NCI-H510A treated with DMSO at 0.1 percent for 48 hours (cell line): Measurements from ENCODE around the gene ADARB2.
"Not testable (repeated sequence)": the region's sequence is repeated elsewhere in the genome, so short reads cannot be mapped to it uniquely, and the experiment has no call there.

Experiments used
- DNase-seq: peaks from one replicate; lab custom pipeline; 2025; lab: John Stamatoyannopoulos, UW

Gene ADARB2

DNA sequence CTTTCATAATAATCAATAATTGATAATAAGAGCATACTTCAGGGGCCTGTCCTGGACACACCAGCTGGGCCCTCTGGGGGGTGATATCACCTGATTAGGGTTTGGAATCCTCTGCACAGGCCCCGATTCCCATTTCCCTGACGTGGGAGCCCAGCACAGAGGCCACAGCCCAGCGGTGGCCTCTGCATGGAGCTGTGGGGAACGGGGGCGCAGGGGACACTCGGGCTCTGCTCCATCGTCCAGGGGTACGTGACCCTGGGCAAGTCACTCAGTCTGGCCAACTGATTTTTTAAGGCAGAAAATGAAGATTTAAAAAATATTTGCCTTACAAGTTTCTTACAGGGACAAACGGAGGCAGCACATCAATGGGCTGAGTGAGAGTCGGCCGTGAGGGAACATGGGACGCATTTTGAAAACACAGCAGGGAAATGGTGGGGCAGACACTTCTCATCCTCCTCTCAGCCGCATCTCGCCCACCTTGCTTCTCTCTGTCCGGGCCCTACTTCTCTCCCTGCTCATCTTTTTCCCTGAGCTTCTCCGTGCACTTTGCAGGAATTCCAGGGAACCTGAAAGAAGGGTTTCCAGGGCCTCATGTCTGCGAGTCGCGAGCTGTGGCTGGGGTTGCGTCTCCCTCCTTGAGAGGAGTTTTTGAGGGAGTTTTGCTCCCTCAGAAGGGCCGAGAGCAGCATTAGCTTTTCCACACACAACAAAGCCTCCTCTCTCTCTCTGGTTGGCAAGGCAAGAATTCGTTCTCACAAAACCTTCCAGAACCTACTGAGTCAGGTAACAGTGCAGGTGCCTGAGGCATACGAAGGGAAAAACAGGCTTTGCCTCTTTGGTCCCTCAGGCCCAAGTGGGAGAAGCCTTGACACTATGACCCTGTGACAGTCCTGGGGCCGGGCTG, 369.1 kb downstream of the ADARB2 start:
- no peak for DNase-seq

DNA sequence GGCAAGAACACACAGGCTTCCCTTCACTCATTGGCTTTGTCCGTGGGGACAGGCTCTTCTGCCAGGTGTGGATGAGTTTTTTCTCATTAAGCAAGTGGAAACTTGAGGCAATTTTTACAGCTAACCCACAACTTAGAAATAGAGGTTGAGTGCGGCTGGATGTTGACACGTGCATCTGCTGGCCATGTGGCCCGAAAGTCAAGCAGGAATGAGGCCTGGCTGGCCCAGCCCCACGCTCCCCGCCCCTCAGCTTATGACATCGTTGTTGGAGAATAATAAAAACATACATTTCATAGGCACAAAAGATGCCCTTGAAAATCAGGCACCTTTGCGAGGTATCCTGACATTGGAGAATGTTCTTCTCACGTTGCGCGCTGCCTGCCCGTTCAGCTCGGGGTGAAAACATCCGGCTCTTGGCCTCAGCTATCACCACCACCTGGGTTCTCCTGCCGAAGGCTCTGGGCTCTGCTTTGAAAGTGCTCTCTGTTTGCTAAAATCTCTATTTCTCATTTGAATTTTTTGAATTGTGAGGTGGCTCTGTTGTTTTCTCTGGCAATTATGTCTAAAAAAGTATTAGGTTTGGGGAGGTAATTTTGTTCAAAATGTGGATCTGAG, 370.4 kb downstream of the ADARB2 start:
- DNase-seq: no peak

DNA sequence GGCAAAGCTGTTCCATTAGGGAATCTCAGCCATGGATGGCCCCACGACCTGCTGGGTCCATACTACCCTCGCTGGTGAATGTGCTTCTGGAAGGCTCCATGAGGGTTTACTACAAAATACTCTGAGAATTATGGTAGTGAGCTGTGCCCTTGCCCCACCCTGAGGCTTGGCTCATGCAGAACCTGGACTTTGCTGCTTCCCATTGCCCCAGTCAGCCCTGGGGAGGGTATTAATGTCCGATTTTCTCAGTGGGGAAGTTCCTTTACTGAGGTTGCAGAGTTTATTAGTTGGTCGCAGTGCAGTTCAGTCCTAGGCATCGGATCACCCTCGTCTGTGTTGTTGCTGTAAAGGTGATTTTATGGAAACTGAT, 371.0 kb downstream of the ADARB2 start:
- DNase-seq: no peak

DNA sequence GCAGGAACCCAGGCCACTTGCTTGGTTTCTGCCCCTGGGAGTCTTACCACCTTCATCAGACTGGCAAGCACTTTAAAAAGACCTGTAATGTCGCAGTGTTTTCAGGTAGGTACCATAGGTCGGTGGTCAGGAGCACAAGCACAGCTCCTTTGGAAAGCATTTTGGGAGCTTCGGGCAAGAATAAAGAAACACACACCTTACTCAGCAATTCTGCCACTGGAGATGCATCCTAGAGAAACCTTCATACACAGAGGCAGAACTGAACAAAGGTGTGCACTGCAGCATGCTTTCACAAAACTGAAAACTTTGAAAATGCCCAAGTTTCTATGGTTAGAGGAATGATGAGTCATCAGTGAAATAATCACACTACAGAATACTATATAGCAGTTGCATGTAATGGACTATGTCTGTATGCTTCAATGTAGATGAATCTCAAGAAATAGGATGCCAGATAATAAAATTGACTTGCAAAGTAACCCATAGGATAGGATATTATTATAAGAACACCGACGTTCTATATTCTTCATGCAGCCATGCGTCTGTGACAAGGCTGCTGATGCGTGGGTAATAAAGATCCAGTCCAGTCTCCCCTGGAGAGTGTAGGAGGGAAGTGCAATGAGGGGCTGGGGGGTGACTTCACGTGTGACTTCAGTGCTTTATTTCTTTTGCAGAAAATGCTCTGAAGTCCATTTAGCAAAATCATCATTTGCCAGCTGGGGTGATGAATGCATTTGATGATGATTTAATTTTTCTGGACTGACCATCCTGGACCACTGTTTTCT, 371.6 kb downstream of the ADARB2 start:
- no peak for DNase-seq

DNA sequence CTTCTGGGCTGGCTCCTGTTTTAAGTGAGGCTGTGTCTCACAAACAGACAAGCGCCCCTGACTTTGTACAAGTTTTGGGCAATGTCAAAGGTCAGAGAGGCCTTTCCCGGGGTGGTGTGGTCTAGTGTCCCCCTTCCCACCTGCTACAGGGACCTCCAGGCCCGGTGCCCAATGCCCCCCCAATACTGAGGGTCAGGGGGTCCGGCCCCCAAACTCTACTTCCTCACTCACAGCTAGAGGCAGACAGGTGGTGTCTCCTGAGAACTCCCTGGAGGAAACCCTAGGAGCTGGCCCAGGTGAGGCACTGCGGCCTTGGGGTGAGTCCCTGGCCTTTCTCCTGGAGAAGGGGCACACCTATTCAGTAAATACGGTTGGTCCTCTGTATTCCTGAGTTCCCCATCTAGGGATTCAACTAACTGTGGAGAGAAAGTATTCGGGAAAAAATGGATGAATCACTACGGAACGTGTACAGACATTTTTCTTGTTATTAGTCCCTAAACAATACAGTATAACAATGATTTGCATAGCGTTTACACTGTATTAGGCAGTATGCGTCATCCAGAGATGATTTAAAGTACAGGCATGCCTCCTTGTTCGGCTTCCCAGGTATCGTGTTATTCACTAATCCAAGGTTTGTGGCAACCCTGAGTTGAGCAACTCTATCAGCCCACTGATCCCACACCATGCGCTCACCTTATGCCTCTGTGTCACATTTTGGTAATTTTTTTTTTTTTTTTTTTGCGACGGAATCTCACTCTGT, 373.0 kb downstream of the ADARB2 start:
- no peak for DNase-seq

DNA sequence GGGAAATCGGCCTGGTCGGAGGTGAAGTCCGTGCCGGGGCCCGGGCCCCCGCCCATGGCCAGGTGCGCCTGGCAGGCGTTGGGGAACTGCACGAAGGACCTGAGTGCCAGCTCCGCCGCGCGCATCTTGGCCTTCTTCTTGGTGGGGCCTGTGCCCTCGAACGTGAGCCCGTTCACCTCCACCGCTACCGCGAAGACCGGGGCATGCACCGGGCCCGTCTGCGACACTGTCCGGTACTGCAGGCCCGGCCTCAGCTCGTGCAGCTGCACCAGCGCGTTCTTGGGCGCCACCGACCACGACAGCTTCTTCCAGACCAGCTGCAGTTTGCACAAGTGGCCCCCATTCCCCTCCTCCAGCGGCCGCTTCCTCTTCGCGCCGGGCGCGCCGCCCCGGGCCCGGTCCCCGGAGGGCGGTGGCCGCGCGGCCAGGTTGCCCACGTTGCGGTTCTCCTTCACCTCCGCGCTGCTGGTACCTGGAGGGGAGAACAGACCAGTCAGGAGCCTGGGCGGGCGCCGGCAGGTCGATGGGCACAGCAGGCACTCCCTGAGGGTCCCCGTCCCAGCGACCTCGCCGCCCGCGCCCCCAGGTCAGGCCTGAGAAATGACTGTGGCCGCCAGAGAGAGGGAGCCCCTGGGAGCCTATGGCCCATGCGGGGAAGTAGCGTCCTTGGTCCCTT, 373.7 kb downstream of the ADARB2 start:
- DNase-seq: no peak

DNA sequence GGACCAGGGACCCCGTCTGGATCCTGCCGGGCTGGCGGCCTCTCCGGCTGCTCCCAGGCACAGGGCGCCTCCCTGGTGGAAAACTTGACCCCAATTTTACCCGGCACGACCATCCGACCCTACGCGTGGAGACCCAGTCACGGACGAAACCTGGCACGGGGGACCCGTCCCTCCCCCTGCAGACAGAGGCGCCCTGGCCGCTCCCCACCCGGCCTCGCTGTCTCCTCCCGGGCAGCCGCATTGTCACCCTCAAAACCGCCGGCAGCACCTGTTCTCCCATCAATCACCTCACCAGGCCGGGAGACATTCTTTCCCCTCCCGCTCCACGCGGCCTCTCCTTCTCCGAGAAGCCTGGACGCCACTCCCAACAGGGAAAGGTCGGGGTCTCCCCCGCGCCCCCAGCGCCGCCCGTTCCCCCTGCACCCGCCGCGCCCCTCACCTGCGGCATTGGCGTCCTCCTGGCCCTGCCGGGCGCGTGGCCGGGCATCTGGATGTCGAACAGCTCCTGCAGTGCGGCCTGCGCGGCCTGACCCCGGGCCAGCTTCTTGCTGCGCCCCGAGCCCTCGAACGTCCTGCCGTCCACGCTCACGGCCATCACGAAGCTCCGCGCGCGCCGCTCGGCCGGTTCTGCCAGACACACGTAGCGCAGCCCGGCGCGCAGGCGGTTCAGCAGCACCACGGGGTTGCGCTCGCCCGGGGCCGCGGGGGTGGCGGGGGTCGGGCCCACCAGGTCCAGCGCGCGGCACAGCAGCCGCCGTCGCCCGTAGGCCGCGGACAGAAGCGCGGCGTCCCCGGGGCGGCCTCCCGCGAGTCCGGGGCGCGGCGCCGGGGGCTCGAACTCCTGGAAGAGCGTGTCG, 374.5 kb downstream of the ADARB2 start:
- DNase-seq: no peak

DNA sequence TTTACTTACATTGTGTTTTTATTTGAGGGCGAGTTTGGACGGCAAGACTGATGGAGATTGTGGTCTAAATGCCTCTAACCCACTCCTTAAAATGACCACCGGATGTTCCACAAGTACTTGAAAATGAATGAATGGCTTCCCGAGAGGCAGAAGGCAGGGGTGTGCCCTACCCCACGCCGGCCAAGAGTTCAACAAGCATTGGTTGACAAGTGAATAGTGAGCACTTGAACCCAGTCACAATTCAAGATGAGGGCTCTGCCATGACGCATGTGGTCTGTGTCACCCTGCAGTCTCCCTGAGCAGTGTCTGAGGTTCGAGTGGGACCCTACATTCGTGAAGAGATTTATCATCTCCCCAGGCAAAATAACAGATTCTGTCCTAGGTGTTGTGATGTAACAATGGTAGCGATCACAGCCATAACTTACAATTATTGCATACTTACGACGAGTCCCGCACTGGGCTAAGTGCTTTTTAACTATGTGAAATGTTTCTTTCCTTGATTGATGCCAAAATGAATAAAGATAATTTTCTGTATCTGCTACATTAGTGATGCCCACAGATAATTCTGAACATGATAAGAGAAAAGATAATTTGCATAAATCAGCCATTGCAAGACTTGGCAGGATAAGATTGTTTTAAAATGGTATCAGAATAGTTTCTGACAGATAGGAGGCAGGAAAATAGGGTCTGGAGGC, 375.8 kb downstream of the ADARB2 start:
- DNase-seq: no peak

DNA sequence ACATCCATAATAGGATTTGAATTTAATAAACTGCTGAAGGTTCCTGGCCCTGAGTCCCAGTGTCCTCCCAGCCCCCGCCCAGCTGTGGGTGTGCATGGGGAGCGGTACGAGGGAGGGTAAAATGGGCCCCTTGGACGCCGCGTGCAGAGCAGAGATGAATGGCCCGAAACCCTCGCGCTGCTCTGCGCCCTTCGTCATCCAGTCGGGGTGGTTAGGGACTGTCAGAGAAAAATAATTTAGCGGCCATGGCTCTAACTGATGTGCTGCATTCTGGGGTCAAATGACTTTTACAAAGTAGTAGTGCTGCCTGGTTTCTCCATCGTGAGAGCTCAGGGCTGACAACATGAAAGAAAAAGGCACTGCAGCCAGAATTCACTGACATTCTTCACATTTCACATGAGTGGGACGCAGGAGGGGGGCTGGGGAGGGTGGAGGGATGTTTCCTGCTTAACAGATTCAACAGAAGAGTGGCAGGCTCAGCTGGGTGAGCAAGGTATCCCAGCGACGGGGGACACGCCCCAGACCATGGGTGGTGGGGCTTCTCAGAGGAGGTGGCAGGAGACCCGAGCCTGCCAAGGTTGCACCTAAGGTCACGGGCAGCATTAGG, 376.7 kb downstream of the ADARB2 start:
- no peak for DNase-seq

DNA sequence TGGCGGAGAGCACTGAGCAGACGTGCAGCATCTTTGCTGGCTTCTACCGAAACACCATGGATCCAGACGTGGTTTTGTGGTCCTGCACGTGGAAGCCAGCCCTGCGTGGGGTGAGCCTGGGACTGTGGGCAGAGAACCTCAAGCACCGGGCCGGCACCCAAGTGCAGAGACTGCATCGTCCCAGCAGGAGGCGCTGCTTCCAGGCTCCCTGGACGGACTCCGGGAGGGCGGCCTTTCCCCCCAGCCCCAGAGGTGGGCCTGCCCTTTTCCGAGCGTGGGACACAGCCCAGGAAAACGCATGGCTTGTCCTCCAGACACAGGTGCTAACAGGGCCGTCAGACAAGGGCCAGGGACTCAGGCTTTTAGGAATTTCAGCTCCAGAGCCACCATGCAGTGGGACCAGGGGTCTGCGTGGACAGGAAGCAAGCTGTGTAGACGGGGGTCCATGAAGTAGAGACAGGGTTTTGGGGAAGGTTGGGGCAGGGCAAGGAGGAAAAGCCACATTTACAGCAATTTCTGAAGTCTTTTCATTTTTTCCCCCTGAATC, 377.2 kb downstream of the ADARB2 start:
- no peak for DNase-seq

DNA sequence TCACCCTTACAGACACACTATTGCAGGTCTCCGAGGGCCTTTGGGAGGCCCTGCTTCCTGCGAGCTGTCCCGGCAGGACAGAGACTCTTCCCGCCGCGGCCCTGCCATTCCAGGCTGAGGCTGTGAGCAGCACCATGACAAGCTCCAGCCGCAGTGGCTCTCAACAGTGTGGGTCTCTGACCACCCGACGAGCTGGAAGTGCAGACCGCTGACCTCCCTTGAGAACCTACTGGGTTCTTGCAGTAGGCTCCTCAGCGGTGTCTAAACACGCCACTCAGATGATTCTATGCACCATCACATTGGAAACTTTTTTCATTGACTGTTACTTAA, 377.7 kb downstream of the ADARB2 start:
- DNase-seq: no peak

DNA sequence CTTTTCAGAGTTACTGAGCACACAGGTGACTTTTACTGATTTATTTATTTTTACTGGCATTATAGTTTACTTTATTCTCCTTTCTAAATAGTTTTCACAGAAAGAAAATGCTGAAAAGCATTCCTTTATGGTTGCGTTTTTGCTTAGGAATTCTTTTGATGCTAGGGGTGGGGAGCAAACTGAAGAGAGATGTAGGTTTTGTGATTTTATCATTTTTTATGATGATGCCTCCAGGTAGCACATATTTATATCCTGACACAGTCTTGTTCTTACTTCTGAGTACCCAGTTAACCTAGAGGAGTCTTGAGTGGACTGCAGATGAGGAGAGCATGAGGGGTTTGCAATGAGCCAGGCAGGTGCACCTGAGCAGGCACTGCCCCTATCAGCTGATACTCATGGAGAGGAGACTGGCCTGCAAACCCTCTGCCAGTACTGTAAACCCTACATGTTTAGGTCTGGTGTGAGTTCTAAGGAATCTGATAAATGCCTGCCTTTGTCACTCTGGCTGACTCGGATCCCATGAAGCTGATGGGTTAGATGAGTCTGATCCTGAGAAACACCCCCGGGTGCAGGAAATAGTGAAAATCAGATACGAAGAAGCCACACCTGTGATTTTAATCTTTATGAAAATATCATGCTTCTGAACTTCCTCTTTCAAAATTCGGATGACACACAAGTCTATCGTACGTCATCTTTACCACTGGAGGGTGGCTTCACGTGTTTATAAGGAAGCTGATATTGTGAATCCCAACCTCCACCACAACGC, 378.3 kb downstream of the ADARB2 start:
- no peak for DNase-seq

DNA sequence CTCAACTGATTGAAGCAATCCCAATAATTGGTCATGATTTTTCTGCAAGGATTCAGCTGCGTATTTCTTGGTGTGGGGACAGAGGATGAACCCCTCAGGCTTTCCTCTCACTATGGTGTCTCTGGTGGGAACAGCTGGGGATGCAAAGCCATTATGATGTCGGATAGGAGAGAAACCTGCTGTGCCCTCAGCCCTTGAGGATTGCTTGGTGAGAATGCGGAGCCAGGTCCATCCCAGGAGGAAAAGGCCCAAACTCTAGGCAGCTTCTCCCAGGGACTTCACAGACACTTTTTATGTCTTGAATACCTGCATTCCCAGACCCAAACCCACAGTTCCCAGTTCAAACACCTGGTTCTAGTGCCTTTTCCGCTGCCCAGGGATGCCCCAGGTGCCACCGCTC, 379.2 kb downstream of the ADARB2 start:
- DNase-seq: no peak

DNA sequence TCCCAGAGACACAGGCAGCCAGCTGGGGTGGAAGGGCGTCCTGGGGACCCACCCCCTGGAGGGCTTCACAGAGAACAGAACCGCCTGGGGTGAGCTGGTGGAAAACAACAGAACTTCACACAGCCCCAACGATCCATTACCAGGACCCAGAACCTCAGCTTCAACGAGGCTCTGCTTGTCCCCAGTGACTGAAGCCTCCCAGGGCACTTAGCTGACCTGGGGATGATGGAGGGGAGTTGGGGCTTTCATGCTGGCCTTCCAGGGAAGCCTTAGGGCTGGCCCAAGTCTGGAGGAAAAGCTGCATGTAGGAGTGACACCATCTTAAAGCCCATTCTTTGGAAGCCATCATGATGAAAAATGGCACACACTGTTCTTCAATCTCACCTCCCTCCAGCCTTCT, 381.0 kb downstream of the ADARB2 start:
- no peak for DNase-seq

DNA sequence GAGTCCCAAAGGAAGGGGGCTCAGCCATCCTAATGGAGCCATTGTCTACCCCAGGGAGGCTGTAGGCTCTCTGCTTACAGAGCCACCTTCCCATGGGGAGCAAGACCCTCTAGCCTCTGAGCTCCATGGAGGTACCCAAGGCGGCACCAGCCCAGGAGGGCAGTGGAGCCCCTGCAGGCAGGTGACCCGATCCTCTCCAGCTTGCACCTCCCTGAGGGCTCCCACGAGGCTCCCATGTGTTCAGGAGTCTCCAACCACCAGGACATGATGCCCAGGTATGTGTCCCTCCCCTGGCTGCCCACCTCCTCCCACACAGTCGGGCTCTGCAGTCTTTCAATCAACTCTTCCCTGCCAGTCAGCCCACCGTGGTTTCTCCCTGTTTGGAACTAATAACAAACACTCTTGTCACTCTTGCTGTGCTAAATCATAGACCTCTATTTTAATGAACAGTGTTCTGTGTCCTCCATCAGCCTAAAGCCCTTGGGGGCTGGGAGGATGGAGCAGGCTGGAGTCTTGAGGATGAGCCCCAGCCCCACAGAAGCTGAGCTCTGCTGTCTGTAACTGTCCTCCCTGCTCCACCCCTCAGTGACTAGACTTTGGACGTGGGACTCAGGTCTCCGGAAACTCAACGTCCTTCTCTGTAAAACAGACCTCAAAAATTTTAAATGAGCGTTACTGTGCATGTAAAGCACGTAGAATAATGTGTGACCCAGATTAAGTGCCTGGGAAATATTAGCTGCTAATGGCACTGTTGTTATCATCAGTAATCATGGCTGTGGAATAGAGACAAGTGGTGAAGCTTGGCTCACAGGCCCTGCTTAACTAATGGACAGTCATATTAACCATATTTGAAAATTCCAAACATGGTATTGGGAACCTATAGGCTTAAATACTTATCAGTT, 382.3 kb downstream of the ADARB2 start:
- DNase-seq: no peak

DNA sequence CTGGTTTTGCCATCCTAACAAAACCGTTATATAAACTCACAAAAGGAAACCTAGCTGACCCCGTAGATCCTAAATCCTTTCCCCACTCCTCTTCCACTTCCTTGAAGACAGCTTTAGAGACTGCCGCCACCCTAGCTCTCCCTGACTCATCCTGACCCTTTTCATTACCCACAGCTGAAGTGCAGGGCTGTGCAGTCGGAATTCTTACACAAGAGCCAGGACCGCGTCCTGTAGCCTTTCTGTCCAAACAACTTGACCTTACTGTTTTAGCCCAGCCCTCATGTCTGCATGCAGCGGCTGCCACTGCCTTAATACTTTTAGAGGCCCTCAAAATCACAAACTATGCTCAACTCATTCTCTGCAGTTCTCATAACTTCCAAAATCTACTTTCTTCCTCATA, 385.0 kb downstream of the ADARB2 start:
- DNase-seq: not testable (repeated sequence)

DNA sequence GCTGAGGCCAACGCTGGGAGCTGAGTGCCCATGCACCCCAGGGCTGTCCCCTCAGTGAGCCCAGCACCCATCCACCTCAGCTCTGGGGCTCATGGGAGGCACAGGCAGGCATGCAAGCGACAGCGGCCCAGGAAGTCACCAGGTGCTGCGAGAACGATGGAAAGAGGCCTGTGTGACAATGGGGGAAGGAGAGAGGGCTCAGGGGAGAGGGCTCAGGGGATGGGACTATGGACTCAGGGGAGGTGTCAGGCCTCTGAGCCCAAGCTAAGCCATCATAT, 388.6 kb downstream of the ADARB2 start:
- DNase-seq: no peak
